ENCODE measurements around the gene SPOP. TPM values are rescaled to one million over a fixed set of nuclear protein-coding genes. Genes with fewer than 3 reads are reported as not detected.

The SPOP gene
- total and polyA plus RNA-seq, 9 of the 15 experiments (the other 6 are each of a cell fraction or from before 2014, with no cell fraction given) = 34.2 to 65.9 (median 39.7) TPM

GRCh38 chr17:49707608-49708514 lies 30.0 kb upstream of the SPOP start, which contains the start of gene SLC35B1 (continued):
- peak in 1 of 2 experiments; percentile 61; a peak in 1 of 4 replicates for TF ChIP-seq BCLAF1 (IDR thresholded peaks at IDR 0.05; ENCODE audit: borderline replicate concordance in 1 of 2, control insufficient read depth in 1 of 2, low read depth in 2 of 2, low read length in 1 of 2)
- TF ChIP-seq NR1H2 (CRISPR knock-in tag; IDR thresholded peaks at IDR 0.05) = no peak
- peak; percentile 77; the same call in 1 of the 2 replicates for TF ChIP-seq CBFB (CRISPR knock-in tag; IDR thresholded peaks at IDR 0.05)
- TF ChIP-seq ATF4 (CRISPR knock-in tag; IDR thresholded peaks at IDR 0.05) = no peak
- TF ChIP-seq ZNF449 (CRISPR knock-in tag; IDR thresholded peaks at IDR 0.05) = no peak
- TF ChIP-seq MXD1 (CRISPR knock-in tag; IDR thresholded peaks at IDR 0.05; ENCODE audit: borderline replicate concordance, poor library complexity, severe bottlenecking) = no peak
- TF ChIP-seq TAL1 (IDR thresholded peaks at IDR 0.05) = peak; percentile 58
- TF ChIP-seq TOE1 (IDR thresholded peaks at IDR 0.05; ENCODE audit: borderline replicate concordance) = peak; percentile 96
- TF ChIP-seq TOE1 (CRISPR knock-in tag; IDR thresholded peaks at IDR 0.05; ENCODE audit: borderline replicate concordance, low read depth) = no peak
- peak; percentile 72 for TF ChIP-seq NFYB (IDR thresholded peaks at IDR 0.05; ENCODE audit: extremely low read depth, insufficient read length)
- no peak for TF ChIP-seq CLOCK (CRISPR knock-in tag; IDR thresholded peaks at IDR 0.05; ENCODE audit: borderline replicate concordance)
- TF ChIP-seq ELF1 (tag; IDR thresholded peaks at IDR 0.05) = peak; percentile 80
- TF ChIP-seq ATF6 (CRISPR knock-in tag; IDR thresholded peaks at IDR 0.05) = 0 out of 2 replicates have a peak, but pooled peaks have one; percentile 43
- no peak for TF ChIP-seq MCM3 (IDR thresholded peaks at IDR 0.05)
